Peyer's patch (tissue), 4 donors: ENCODE measurements around the gene RND1. TPM values are rescaled to one million over a fixed set of nuclear protein-coding genes. Genes with fewer than 3 reads are reported as not detected.
"Not testable (repeated sequence)": the region's sequence is repeated elsewhere in the genome, so short reads cannot be mapped to it uniquely, and the experiment has no call there.

Experiments
- DNase-seq, 3 donors: peaks; one replicate each; pipeline ENCODE4 v3.0.0-alpha.2; 2017 to 2019
- H3K27ac ChIP-seq, 4 donors: fragments of 200-600 bp; sonication (generic); one replicate each; pipeline ENCODE4 v1.5.1; 2016 to 2019
- H3K27me3 ChIP-seq, 2 donors: fragments of 200-600 bp; sonication (generic); one replicate each; pipeline ENCODE4 v1.5.1; 2019
- H3K36me3 ChIP-seq, 3 donors: fragments of 200-600 bp; sonication (generic); one replicate each; pipeline ENCODE4 v1.5.1; 2016 to 2019
- H3K4me1 ChIP-seq, 4 donors: fragments of 200-600 bp; sonication (generic); one replicate each; pipeline ENCODE4 v1.5.1; 2016 to 2019
- H3K4me3 ChIP-seq, 4 donors: fragments of 200-600 bp; sonication (generic); 1 replicate in 3 of 4; 2 replicates in 1 of 4; pipeline ENCODE4 v1.5.1; 2016 to 2019; ENCODE audit warnings: mild to moderate bottlenecking in 1 of 4
- H3K9me3 ChIP-seq, 4 donors: fragments of 200-600 bp; sonication (generic); one replicate each; pipeline ENCODE4 v1.5.1; 2016 to 2019; ENCODE audit warnings: mild to moderate bottlenecking in 1 of 4
- POLR2A ChIP-seq, 2 donors: fragments of 450-650 bp; IDR thresholded peaks; one replicate each; pipeline ENCODE4 v1.5.1; 2017; ENCODE audit warnings: antibody characterized with exemption in 2 of 2, mild to moderate bottlenecking in 2 of 2, moderate library complexity in 2 of 2
- total RNA-seq, 4 donors: library from RNA; depleted of rRNA; stranded (reverse); fragments of >200 nt; gene quantifications; one replicate each; pipeline ENCODE4 v1.1.0, GENCODE V29; 2016
- TF ChIP-seq, protein P1 (sequence below), 6 experiments: fragments of 450-650 bp in 4 of 6; fragments of 200-600 bp in 2 of 6; sonication (generic) in 1 of 6; IDR thresholded peaks; one replicate each; pipeline ENCODE4 v1.5.1; 2017 to 2019; ENCODE audit warnings: antibody characterized with exemption in 6 of 6, mild to moderate bottlenecking in 3 of 6, moderate library complexity in 1 of 6

Gene RND1
- total RNA-seq = 1 to 10 TPM in 2 of 4 donors, under 1 TPM in 1, not detected in 1; 0.80 to 2.2 (median 1.6) TPM

DNA sequence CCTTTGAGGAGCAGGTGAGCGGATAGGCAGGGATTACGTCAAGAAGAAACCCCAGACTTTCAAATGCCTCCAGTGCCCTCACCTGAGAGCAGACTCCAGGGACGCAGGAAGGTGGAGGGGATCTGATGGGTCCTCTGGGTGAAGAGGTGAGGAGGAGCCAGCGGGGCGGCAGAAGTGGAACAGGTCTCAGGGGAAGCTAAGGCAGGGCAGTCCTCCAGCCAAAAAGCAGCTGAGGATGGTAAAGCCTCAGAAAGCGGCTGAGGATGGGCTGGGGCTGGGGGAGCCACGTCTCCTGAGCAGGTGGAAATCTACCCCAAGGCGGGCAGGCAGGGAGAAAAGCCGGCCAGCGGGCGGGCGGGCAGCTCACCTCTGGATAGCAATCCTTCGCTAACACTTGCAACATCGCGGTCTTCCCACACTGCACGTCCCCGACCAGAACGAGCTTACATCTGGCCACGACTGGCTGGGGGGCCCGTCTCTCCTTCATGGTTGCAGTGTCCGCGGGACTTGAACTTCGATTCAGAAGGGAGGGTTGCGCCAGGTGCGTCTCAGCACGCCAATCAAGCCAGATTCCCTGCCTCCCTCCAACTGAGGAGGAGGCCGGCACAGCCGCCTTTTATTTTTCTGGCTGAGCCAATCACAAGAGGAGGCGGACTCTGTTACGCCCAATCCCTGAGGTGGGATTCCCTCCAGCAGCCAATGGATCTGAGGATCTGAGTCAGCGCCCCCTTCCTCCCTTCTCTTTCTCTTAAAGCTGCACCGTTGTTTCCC is at the start of gene RND1:
Gene RND1, minus strand, starts transcription at position 590 of the 771 bp plus-strand sequence. Its CDS starts 103 bp downstream, at position 487.
- Histone ChIP-seq H3K36me3 (no peaks in the 10 kb centered on the region), H3K27ac (peak within 1 kb of the TSS; percentile 21 to 75 (median 56)), H3K27me3 (no peaks in the 10 kb centered on the region), H3K9me3 (no peaks in the 10 kb centered on the region), H3K4me3 (peak within 1 kb of the TSS; percentile 51 to 76 (median 65)), H3K4me1 (peaks cover 4 to 19% (median 5%) of the 10 kb centered on the region in 4 donors)
- peak; percentile 89 to 96 (median 90) for DNase-seq
- TF ChIP-seq, protein P1, sequence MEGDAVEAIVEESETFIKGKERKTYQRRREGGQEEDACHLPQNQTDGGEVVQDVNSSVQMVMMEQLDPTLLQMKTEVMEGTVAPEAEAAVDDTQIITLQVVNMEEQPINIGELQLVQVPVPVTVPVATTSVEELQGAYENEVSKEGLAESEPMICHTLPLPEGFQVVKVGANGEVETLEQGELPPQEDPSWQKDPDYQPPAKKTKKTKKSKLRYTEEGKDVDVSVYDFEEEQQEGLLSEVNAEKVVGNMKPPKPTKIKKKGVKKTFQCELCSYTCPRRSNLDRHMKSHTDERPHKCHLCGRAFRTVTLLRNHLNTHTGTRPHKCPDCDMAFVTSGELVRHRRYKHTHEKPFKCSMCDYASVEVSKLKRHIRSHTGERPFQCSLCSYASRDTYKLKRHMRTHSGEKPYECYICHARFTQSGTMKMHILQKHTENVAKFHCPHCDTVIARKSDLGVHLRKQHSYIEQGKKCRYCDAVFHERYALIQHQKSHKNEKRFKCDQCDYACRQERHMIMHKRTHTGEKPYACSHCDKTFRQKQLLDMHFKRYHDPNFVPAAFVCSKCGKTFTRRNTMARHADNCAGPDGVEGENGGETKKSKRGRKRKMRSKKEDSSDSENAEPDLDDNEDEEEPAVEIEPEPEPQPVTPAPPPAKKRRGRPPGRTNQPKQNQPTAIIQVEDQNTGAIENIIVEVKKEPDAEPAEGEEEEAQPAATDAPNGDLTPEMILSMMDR (IDR thresholded peaks at IDR 0.05) = no peak
- TF ChIP-seq POLR2A (IDR thresholded peaks at IDR 0.05) = peak; percentile 97 to 98

DNA sequence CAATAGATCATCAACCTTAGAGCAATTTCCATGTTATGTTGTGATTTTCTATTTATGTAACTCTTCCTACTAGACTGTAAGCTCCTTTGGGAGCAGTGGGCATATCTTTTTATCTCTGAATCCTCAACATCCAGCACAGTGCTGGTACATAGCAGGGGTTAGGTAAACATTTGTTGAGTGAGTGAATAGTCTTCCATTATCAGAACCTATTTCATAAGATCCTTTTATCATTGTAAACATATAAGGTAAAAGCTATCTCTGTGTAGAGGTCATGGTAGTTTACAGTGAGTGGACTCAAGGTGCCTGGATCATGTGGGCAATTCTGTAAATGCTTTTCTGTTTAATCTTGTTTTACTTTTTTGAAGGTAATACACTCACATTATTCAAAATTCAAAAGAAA is 44.5 kb upstream of the RND1 start:
- H3K27me3 ChIP-seq = no peaks in the 10 kb centered on the region
- no peak overlapping the region for H3K4me3 ChIP-seq
- no peak overlapping the region for H3K27ac ChIP-seq
- H3K36me3 ChIP-seq = no peaks in the 10 kb centered on the region
- no peaks in the 10 kb centered on the region for H3K4me1 ChIP-seq
- no peak for DNase-seq
- H3K9me3 ChIP-seq = no peaks in the 10 kb centered on the region
- TF ChIP-seq, protein P1 (IDR thresholded peaks at IDR 0.05) = no peak
- no peak for TF ChIP-seq POLR2A (IDR thresholded peaks at IDR 0.05)

DNA sequence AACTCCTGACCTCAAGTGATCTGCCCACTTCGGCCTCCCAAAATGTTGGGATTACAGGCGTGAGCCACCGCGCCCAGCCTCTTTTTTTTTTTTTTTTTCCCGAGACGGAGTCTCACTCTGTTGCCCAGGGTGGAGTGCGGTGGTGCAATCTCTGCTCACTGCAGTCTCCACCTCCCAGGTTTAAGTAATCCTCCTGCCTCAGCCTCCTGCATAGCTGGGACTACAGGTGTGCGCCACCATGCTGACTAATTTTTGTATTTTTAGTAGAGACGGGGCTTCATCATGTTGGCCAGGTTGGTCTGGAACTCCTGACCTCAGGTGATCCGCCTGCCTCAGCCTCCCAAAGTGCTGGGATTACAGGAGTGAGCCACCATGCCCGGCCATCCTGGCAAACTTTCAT is 44.0 kb upstream of the RND1 start:
- H3K27ac ChIP-seq, DNase-seq, H3K36me3 ChIP-seq, H3K9me3 ChIP-seq, H3K4me1 ChIP-seq, H3K4me3 ChIP-seq, H3K27me3 ChIP-seq: not testable (repeated sequence)

DNA sequence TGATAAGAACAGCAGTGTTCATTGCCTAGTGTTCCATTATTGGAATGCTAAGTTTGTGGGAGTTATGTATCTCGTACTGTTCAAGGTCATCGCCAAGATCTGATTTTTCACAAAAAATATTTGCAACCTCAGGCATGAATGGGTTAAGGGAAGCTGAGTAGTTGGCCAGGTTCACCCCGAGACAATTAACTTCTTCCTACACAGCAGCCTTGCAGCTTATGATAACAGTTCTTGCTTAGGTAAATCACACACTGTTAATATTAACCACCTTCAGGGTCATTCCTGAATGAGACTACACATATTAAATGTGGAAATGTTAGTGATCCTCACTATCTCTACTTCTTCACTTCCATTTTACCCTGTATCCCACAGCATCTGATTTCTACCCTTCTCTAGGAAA is 41.6 kb upstream of the RND1 start:
- DNase-seq = no peak
- H3K9me3 ChIP-seq = no peaks in the 10 kb centered on the region
- H3K27ac ChIP-seq = no peak overlapping the region
- H3K4me1 ChIP-seq = no peaks in the 10 kb centered on the region
- H3K27me3 ChIP-seq = no peaks in the 10 kb centered on the region
- no peak for TF ChIP-seq POLR2A (IDR thresholded peaks at IDR 0.05)
- TF ChIP-seq, protein P1 (IDR thresholded peaks at IDR 0.05) = no peak
- H3K36me3 ChIP-seq = no peaks in the 10 kb centered on the region
- H3K4me3 ChIP-seq = no peak overlapping the region

DNA sequence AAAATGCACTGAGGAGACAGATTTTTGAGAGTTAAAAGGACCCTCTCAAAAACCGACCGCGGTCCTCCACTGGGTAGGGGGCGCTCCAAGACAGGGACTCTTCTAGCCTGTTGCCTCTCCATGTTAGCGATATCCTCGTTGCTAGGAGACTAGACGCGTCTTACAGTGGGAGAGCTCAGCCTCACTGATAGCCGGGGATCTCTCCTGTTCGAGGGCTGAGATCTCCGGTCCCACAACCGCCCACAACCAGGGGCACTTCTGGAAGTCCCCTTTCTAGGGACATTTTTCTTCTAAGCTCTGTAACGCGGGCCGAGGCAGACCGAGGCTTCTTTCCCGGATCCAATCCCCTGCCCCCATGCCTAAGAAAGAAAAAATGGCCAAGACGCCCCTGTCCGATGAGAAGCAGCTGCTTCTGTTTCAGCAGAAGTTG is 38.3 kb upstream of the RND1 start:
- no peak for TF ChIP-seq POLR2A (IDR thresholded peaks at IDR 0.05)
- TF ChIP-seq, protein P1 (IDR thresholded peaks at IDR 0.05) = peak in 5 of 6 experiments; percentile 5 to 68 (median 52)
- peak; percentile 65 to 86 (median 67) for DNase-seq
- Histone ChIP-seq H3K4me3 (peak overlapping the region; percentile 23 to 37 (median 28)), H3K4me1 (no peaks in the 10 kb centered on the region), H3K27ac (no peak overlapping the region), H3K36me3 (no peaks in the 10 kb centered on the region), H3K27me3 (no peaks in the 10 kb centered on the region), H3K9me3 (no peaks in the 10 kb centered on the region)

DNA sequence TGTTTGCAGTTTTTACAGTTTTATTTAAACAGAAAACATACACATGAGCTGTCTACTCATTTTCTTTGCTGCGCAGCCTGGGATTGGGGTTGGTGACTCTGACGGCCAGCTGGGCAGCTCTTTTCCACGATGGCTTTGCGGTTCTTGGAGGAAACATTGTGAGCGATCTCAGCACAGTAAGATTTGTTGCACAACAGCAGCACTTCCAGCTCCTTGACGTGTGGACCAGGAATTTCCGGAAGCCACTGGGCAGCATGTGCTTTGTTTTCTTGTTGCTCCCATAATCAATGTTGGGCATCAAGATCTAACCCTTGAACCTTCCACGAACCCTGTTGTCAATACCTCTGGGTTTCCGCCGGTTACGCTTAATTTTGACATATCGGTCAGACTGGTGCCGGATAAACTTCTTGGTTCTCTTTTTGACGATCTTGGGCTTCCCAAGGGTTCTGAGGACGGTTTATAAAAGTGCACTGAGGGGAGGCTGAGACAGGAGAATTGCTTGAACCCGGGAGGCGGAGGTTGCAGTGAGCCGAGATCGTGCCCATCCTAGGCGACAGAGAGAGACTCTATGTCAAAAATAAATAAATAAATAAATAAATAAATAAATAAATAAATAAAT is 37.8 kb upstream of the RND1 start:
- no peaks in the 10 kb centered on the region for H3K36me3 ChIP-seq
- no peak for TF ChIP-seq POLR2A (IDR thresholded peaks at IDR 0.05)
- TF ChIP-seq, protein P1 (IDR thresholded peaks at IDR 0.05) = no peak
- H3K4me1 ChIP-seq = no peaks in the 10 kb centered on the region
- H3K4me3 ChIP-seq = peak overlapping the region in 2 of 4 donors; percentile 23 to 37
- no peaks in the 10 kb centered on the region for H3K9me3 ChIP-seq
- H3K27ac ChIP-seq = no peak overlapping the region
- no peaks in the 10 kb centered on the region for H3K27me3 ChIP-seq
- no peak for DNase-seq
